Activated naive CD4-positive, alpha-beta T cell treated with anti-CD3 and anti-CD28 coated beads, Interleukin-2, amount 10 ng/mL, durations not matched to agents 7 days and 5 days (primary cell): ENCODE results near the gene GPC3.
"Not testable (repeated sequence)": the region's sequence is repeated elsewhere in the genome, so short reads cannot be mapped to it uniquely, and the experiment has no call there.

Experiments used
- CTCF ChIA-PET: fragments of 350-600 bp; sonication (Branson Sonifier 250); formaldehyde crosslinking; loops from one replicate; lab custom pipeline; 2021; ENCODE audit warnings: antibody characterized with exemption; lab: Charles Lee
- DNase-seq: peaks from one replicate; pipeline ENCODE4 v3.0.0-alpha.2; 2020
- H3K27ac Mint-ChIP-seq: one replicate; pipeline ENCODE4 v1.8.0; 2021; ENCODE audit warnings: mild to moderate bottlenecking, moderate library complexity, mixed read lengths
- H3K27me3 Mint-ChIP-seq: one replicate; pipeline ENCODE4 v1.8.0; 2021; ENCODE audit warnings: mild to moderate bottlenecking, mixed read lengths
- H3K36me3 Mint-ChIP-seq: one replicate; pipeline ENCODE4 v1.8.0; 2021; ENCODE audit warnings: mixed read lengths
- H3K4me1 Mint-ChIP-seq: one replicate; pipeline ENCODE4 v1.8.0; 2021; ENCODE audit warnings: mixed read lengths
- H3K4me3 Mint-ChIP-seq: one replicate; pipeline ENCODE4 v1.8.0; 2021; ENCODE audit warnings: mild to moderate bottlenecking, moderate library complexity, mixed read lengths
- H3K9me3 Mint-ChIP-seq: one replicate; pipeline ENCODE4 v1.8.0; 2021; ENCODE audit warnings: mixed read lengths

Gene GPC3

DNA sequence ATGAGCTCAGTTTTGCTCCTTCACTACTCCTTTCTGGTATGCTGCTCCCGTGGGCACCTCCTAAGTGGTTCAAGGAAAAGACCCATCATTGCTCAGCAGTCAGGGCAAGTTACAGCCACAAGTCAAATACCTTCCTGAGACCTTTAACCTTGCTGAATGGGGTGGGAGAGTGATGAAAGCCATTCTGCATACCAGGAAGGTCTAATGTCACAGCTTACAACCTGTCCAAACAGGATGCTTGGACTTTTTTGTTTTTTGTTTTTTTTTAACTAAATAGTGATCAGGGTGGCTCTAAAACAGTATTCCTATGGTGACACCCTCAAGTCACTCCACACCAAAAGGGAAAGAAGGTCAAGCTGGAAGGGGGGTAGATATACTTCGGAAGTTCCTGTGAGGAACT is 93.1 kb downstream of the GPC3 start:
- H3K4me1 Mint-ChIP-seq = no peaks in the 10 kb centered on the region
- H3K36me3 Mint-ChIP-seq = no peaks in the 10 kb centered on the region
- no peaks in the 10 kb centered on the region for H3K27me3 Mint-ChIP-seq
- no peak overlapping the region for H3K4me3 Mint-ChIP-seq
- no peak overlapping the region for H3K27ac Mint-ChIP-seq
- CTCF ChIA-PET = no interaction called here
- H3K9me3 Mint-ChIP-seq = no peaks in the 10 kb centered on the region
- DNase-seq = no peak

DNA sequence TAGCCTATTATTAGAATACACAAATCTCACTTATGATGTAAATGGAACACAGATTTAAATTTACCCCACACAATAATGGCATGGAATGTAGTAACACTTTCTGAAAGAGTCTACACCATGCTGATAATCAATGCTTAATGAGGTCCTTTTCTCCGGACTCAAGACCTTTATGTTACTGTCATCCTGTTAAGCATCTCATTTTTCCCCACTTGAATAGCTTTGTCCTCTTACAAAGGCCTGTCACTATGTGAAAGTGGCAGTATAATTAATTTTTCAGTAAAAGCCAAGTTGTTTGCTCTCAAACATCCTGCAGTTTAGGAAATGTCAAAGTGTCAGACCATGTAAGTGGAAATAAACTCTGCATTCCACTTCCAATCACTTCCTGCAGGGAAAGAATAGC is 96.4 kb downstream of the GPC3 start:
- no peak for DNase-seq
- Mint-ChIP-seq H3K9me3 (no peaks in the 10 kb centered on the region), H3K27ac (no peak overlapping the region), H3K4me3 (no peak overlapping the region), H3K27me3 (no peaks in the 10 kb centered on the region), H3K36me3 (no peaks in the 10 kb centered on the region), H3K4me1 (no peaks in the 10 kb centered on the region)
- CTCF ChIA-PET = no interaction called here

DNA sequence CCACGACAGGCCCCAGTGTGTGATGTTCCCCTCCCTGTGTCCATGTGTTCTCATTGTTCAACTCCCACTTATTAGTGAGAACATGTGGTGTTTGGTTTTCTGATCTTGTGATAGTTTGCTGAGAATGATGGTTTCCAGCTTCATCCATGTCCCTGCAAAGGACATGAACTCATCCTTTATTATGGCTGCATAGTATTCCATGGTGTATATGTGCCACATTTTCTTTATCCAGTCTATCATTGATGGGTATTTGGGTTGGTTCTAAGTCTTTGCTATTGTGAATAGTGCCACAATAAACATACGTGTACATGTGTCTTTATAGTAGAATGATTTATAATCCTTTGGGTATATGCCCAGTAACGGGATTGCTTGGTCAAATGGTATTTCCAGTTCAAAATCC is 97.3 kb downstream of the GPC3 start:
- CTCF ChIA-PET = not testable (repeated sequence)

DNA sequence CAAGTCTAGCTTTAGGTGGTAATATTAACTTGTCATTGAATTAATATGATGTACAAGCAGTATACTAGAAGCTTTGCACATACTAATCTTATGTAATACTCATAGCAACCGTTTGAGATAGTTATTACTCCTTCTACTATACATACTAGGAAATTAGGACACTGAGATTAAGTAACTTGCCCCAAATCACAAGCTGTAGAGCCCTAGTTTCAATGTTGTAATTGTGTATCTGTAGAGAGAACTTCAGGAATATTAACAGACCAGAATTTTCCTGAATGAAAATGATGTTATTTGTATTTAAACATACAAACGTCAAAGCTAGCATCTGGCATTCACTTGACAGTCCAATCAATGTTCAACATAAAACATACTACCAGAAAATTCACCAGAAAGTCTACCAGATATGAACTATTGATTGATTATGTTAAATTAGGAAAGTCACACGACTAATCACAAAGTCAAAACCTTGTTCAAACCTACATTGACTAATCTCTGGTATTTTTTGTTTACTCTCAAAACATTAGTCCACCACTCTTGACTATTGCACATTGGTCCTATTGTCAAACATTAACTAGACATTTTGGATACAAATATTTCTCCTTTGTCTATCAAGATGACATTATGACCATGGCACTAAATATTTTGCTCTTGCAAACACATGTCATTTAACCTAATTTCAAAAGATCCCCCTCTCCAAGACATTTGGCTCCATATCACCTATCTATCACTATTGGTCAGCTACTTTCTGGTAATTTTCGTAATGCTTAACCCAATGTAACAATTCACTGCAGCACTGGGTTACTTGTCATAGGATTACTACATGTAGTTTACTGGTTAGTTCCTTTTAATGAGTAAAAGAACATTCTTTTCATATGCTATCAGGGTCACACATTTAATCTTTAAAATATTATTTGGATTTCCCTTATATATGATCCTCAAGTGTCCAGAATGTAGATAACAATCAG is 100.7 kb downstream of the GPC3 start:
- no peak overlapping the region for H3K4me3 Mint-ChIP-seq
- no peak for DNase-seq
- no peak overlapping the region for H3K27ac Mint-ChIP-seq
- no peaks in the 10 kb centered on the region for H3K36me3 Mint-ChIP-seq
- H3K9me3 Mint-ChIP-seq = no peaks in the 10 kb centered on the region
- H3K4me1 Mint-ChIP-seq = no peaks in the 10 kb centered on the region
- H3K27me3 Mint-ChIP-seq = no peaks in the 10 kb centered on the region
- CTCF ChIA-PET = no interaction called here

More for the DNA sequence above, 97.3 kb downstream of the GPC3 start:
- not testable (repeated sequence) for H3K36me3 Mint-ChIP-seq, H3K9me3 Mint-ChIP-seq, H3K27me3 Mint-ChIP-seq, H3K4me3 Mint-ChIP-seq, H3K4me1 Mint-ChIP-seq, DNase-seq, H3K27ac Mint-ChIP-seq

DNA sequence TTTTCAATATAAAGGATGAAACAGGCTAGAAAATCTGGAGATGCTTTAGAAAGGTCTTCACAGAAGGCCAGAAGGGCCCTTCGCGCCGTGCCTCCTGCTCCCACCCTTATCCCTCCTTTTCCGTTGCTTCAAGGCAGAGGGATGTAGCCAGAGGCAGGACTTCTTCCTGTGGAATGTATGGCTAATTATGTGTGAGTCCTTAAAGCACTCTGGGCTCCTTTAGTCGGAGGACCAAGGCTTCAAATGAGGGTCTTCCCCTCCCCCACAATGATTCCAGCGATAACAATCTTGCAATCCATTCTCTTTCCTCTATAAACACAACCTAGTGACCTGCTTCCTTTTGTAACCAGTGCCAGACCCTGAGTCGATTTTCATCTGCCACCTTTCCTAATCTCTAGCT is 103.5 kb downstream of the GPC3 start:
- H3K9me3 Mint-ChIP-seq = no peaks in the 10 kb centered on the region
- no peak overlapping the region for H3K27ac Mint-ChIP-seq
- no peaks in the 10 kb centered on the region for H3K36me3 Mint-ChIP-seq
- CTCF ChIA-PET = no interaction called here
- H3K4me3 Mint-ChIP-seq = no peak overlapping the region
- DNase-seq = no peak
- H3K4me1 Mint-ChIP-seq = no peaks in the 10 kb centered on the region
- no peaks in the 10 kb centered on the region for H3K27me3 Mint-ChIP-seq

DNA sequence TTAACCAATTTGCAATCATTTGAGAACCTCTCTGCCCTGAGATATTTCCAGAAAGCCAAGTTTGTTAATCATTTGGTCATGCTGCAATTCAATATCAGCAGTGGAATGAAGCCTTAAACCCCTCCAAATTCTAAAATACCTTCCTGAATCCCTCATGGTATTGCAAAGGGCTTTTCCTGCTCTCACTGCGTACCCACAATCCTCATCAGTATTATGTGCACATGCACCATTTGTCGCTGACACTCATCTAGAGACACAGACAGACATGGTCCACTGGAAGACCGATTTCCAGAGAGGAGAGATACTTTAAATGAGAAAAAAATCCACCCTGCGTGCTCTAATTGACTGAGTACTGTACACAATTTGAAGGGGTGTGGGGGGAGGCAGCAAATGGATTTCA is 104.4 kb downstream of the GPC3 start:
- no peaks in the 10 kb centered on the region for H3K27me3 Mint-ChIP-seq
- no peak overlapping the region for H3K4me3 Mint-ChIP-seq
- H3K4me1 Mint-ChIP-seq = no peaks in the 10 kb centered on the region
- no peaks in the 10 kb centered on the region for H3K9me3 Mint-ChIP-seq
- no peaks in the 10 kb centered on the region for H3K36me3 Mint-ChIP-seq
- DNase-seq = no peak
- CTCF ChIA-PET = no interaction called here
- H3K27ac Mint-ChIP-seq = no peak overlapping the region

DNA sequence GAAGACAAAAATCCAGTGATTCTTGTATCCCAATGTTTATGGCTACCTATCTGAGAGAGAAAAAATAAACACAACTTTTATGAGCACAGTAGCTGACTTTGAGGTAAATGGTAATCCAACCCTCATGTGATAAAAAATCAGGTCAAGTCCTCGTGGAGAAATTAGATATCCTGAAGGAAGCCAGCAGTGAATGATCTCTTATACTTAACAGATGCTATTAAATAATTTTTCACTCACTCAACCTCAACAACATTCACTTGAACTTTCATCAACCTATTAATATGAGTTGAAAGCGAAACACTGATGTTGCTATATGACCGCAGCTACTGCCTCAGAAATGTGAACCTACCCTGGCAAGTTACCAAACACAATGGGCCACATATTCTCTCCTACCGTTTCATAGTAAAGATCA is 105.4 kb downstream of the GPC3 start:
- Mint-ChIP-seq H3K27me3 (no peaks in the 10 kb centered on the region), H3K4me1 (no peaks in the 10 kb centered on the region), H3K36me3 (no peaks in the 10 kb centered on the region), H3K9me3 (no peaks in the 10 kb centered on the region), H3K4me3 (no peak overlapping the region), H3K27ac (no peak overlapping the region)
- DNase-seq = no peak
- CTCF ChIA-PET = no interaction called here

DNA sequence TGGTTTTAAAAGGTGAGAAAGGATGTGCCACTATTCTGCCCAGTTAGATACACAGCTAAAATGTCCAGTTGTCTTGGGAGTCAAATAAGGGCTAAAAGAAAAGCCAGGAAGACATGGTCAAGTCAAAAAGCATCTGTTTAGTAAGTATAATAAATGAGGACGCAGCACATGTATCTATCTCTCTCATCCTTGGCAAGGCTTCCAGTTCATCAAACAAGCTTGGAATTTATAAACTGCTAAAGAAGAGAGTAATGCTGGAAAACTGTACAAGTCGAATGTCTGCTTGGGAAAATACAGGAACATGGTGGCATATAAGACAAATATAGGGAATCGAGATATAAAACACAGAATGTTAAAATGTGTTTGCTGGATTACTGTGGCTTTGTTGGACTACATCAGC is 106.7 kb downstream of the GPC3 start:
- H3K4me3 Mint-ChIP-seq = no peak overlapping the region
- CTCF ChIA-PET = no interaction called here
- no peaks in the 10 kb centered on the region for H3K4me1 Mint-ChIP-seq
- no peaks in the 10 kb centered on the region for H3K9me3 Mint-ChIP-seq
- no peak overlapping the region for H3K27ac Mint-ChIP-seq
- no peaks in the 10 kb centered on the region for H3K36me3 Mint-ChIP-seq
- DNase-seq = no peak
- H3K27me3 Mint-ChIP-seq = no peaks in the 10 kb centered on the region

DNA sequence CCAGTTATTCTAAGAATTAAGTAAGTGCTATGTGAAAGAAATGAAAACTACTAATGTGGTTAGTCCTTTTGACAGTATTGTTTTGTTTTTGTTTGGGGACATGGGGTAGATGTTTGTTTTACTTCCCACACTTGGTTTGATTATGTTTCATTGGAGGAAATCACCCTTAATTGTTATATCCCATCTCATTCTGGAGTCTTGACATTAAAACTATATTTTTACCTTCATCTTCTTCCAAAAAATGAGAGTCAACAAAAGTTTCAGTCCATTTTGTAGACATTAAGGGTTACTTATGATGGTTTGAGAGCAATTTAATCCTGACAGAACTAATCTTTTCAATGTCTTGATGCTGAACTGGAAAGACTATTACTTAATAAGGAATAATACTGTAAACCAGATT is 108.7 kb downstream of the GPC3 start:
- DNase-seq = no peak
- H3K27me3 Mint-ChIP-seq = no peaks in the 10 kb centered on the region

DNA sequence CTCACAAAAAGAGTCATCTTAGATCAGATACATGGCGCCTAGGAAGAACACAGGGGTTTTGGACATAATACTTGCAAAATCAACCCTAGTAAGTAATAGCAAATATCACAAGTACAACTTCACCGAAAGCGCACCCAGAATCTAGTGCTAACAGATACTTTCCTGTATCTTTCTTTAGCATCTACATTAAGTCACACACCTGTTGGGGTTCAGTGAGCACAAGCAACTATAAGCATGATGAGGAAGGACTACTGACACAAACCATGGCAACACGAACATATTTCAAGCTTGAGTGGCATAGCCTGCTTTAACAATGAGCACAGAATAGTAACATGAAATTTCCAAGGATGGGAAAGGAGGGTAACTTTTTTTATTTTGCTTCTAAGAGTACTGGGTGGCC is 116.1 kb downstream of the GPC3 start:
- no peak for DNase-seq
- Mint-ChIP-seq H3K27me3 (no peaks in the 10 kb centered on the region), H3K36me3 (no peaks in the 10 kb centered on the region), H3K4me1 (no peaks in the 10 kb centered on the region), H3K27ac (no peak overlapping the region), H3K9me3 (no peaks in the 10 kb centered on the region), H3K4me3 (no peak overlapping the region)
- CTCF ChIA-PET = no interaction called here

More for the DNA sequence above, 108.7 kb downstream of the GPC3 start:
- Mint-ChIP-seq H3K9me3 (no peaks in the 10 kb centered on the region), H3K36me3 (no peaks in the 10 kb centered on the region), H3K4me1 (no peaks in the 10 kb centered on the region), H3K4me3 (no peak overlapping the region), H3K27ac (no peak overlapping the region)
- CTCF ChIA-PET = no interaction called here

DNA sequence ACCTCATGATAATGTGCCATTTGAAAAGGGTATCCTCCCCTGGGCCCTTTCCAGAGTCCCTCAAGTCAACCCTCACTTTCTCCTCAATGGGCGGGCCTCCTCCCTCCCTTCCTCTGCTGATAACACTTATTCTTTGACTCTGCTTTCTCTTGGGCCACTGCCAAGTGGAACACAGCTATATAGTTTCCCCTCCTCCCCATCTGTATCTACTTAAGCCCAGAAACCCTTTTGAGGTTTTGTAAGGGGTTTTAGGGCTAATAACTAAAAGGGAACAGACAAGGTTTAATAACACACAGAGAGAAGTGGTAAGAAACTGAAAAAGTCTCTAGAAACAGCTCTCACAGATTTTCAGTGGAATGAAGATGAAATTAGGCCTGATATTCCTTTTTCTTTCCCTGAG is 116.7 kb downstream of the GPC3 start:
- Mint-ChIP-seq H3K4me3 (no peak overlapping the region), H3K27ac (no peak overlapping the region), H3K27me3 (no peaks in the 10 kb centered on the region), H3K9me3 (no peaks in the 10 kb centered on the region), H3K4me1 (no peaks in the 10 kb centered on the region), H3K36me3 (no peaks in the 10 kb centered on the region)
- CTCF ChIA-PET = no interaction called here
- DNase-seq = no peak

DNA sequence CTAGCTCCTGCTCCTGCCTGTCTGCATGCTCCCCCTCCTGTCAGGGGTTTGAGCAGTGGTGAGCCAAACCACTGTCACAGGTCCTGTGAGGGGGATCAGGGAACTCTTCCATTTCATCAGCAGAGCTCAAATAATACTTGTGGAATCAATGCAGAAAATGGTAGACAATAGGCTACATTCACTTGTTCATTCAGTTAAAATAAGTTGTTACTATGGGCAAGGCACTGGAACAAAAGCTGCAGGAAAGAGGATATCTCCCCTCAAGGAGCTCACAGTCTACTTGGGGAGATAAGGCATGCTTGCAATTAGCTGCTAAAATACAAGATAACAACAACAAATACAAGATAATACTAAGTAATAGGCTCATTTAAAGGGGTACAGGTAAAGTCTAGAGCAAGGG is 117.1 kb downstream of the GPC3 start:
- Mint-ChIP-seq H3K4me1 (no peaks in the 10 kb centered on the region), H3K27ac (no peak overlapping the region), H3K9me3 (no peaks in the 10 kb centered on the region), H3K4me3 (no peak overlapping the region), H3K27me3 (no peaks in the 10 kb centered on the region), H3K36me3 (no peaks in the 10 kb centered on the region)
- no peak for DNase-seq
- CTCF ChIA-PET = no interaction called here

DNA sequence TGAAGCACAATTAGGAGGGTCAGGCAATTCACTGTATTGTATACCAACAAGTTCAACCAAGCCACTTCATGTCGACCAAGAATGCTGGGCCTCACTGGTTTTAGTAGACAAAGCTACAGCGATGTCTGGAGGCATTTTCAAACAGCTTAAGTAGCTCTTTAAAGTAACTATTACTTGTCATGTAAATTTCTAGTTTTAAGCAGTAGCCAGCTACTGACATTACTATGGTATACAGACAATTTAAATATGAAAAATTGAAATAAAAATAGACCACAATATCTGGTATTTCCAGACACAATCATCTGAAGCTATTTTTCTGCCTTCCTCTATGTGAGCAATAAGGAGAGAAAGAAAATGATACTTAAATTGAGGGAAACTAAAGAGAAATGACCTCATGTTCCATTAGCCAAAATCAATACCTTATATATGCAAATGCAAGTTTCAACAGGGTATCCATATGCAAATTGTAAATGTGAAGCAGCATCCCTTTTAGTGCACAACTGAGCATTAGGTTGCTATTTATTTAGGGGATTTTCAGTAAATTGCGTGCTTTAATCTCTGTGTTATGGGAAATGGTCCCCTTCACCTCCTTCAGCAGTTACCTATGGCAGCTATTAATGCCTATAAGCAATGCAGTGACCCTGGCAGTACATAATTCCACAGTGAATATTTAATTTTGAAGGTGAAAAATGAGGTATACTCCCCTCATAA is 119.5 kb downstream of the GPC3 start:
- H3K4me3 Mint-ChIP-seq = no peak overlapping the region
- CTCF ChIA-PET = no interaction called here
- no peak for DNase-seq
- H3K9me3 Mint-ChIP-seq = no peaks in the 10 kb centered on the region
- no peaks in the 10 kb centered on the region for H3K4me1 Mint-ChIP-seq
- H3K27ac Mint-ChIP-seq = no peak overlapping the region
- no peaks in the 10 kb centered on the region for H3K36me3 Mint-ChIP-seq
- H3K27me3 Mint-ChIP-seq = no peaks in the 10 kb centered on the region

DNA sequence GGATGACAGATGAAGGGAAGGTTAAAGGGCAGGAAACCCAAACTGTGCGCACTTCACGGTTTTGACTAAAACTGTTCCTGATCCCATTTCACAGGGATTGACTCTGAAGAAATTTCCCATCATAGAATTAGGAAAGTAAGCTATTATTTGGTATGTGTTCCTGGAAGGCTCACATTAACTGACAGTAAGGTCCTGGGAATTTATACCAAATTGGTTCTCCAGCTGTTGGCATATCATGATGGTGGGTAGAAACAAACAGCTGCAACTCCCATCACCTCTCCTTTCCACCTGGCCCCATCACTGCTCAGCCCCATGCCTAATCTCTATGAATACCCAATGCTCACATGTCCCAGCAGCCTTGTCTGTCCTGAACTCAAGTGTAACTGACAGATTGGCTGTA is 121.2 kb downstream of the GPC3 start:
- Mint-ChIP-seq H3K27me3 (no peaks in the 10 kb centered on the region), H3K4me3 (no peak overlapping the region), H3K36me3 (no peaks in the 10 kb centered on the region), H3K4me1 (no peaks in the 10 kb centered on the region), H3K9me3 (no peaks in the 10 kb centered on the region), H3K27ac (no peak overlapping the region)
- CTCF ChIA-PET = no interaction called here
- no peak for DNase-seq

DNA sequence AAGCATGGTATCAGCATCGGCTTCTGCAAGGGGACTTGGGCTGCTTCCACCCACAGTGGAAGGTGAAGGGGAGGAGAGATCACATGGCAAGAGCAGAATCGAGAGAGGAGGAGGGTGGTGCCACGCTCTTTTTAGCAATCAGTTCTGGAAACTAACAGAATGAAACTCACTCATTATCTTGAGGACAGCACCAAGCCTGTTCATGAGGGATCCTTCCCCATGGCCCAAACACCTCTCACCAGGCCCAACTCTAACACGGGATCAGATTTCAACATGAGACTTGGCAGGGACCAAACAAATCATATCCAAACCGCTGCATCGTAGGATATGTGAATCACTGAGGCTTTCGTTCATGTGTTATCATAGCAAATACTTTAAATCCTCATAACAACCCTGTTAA is 125.5 kb downstream of the GPC3 start:
- H3K9me3 Mint-ChIP-seq = no peaks in the 10 kb centered on the region
- DNase-seq = no peak
- H3K27ac Mint-ChIP-seq = no peak overlapping the region
- CTCF ChIA-PET = no interaction called here
- no peaks in the 10 kb centered on the region for H3K4me1 Mint-ChIP-seq
- peaks cover 4% of the 10 kb centered on the region for H3K27me3 Mint-ChIP-seq
- no peaks in the 10 kb centered on the region for H3K36me3 Mint-ChIP-seq
- H3K4me3 Mint-ChIP-seq = no peak overlapping the region
